Measurements from ENCODE around the gene TMEM62. TPM values are rescaled to one million over a fixed set of nuclear protein-coding genes. Genes with fewer than 3 reads are reported as not detected.

Gene TMEM62
- total RNA-seq, 1 experiment from 2014 or later: 7.2 TPM

DNA sequence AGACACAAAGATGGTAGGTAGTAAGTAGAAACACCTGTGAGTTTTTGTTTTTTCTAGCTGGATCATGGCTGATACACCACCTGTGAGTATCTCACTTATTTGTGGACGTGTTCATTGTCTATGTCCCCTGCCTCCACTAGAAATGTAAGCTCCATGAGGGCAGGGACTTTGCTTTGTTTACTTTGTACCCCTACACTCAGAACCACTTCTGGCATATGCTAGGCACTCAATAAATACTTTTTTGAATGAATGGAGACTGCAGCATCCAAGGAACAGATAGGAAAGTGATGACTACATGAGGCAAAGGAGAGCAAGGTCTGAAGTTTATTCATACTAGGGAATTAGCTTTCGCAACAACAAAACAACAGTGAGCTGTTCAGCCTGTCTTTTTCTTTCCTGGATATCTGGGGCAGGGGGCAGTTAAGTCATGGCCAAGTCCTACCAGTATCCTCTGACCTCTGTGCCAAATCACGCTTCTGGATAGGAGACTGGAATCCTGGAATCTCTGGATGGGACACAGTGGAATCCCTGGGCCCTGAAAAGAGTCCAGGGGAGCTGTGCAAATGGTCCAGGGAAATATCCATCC, 99.0 kb downstream of the TMEM62 start:
- no peak for DNase-seq
- H4K5ac ChIP-seq (ENCODE audit: insufficient read length, low read depth, low read length): no peak overlapping the region

More for the DNA sequence above, 99.0 kb downstream of the TMEM62 start:
- no peaks in the 10 kb centered on the region for H3K9me3 ChIP-seq (ENCODE audit: control insufficient read depth, low read depth, low read length)
- WGBS (ENCODE audit: extremely low coverage, insufficient read length, low lambda C conversion rate): no CpG with 5 or more reads among the region's 3 CpGs
- H2AK5ac ChIP-seq (ENCODE audit: insufficient read length, low read length): no peak overlapping the region
- no peak overlapping the region for H2BK12ac ChIP-seq (ENCODE audit: insufficient read length, low read depth, low read length)
- no peak overlapping the region for H3T11ph ChIP-seq (ENCODE audit: low read length)
- no peak overlapping the region for H2BK5ac ChIP-seq (ENCODE audit: insufficient read length, low read length)
- H3K27ac Mint-ChIP-seq: no peak overlapping the region
- TF ChIP-seq, protein P1, sequence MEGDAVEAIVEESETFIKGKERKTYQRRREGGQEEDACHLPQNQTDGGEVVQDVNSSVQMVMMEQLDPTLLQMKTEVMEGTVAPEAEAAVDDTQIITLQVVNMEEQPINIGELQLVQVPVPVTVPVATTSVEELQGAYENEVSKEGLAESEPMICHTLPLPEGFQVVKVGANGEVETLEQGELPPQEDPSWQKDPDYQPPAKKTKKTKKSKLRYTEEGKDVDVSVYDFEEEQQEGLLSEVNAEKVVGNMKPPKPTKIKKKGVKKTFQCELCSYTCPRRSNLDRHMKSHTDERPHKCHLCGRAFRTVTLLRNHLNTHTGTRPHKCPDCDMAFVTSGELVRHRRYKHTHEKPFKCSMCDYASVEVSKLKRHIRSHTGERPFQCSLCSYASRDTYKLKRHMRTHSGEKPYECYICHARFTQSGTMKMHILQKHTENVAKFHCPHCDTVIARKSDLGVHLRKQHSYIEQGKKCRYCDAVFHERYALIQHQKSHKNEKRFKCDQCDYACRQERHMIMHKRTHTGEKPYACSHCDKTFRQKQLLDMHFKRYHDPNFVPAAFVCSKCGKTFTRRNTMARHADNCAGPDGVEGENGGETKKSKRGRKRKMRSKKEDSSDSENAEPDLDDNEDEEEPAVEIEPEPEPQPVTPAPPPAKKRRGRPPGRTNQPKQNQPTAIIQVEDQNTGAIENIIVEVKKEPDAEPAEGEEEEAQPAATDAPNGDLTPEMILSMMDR (conservative IDR thresholded peaks at IDR 0.05): no peak
- H2BK20ac ChIP-seq (ENCODE audit: low read depth, low read length, poor library complexity, severe bottlenecking): no peak overlapping the region
- no peaks in the 10 kb centered on the region for H3K4me1 Mint-ChIP-seq
- H3K4me2 ChIP-seq (ENCODE audit: insufficient read depth, insufficient read length, low read length): no peak overlapping the region
- H2AFZ ChIP-seq (ENCODE audit: low read length): no peak overlapping the region
- H3K23ac ChIP-seq (ENCODE audit: insufficient read length, low read depth, low read length): no peak overlapping the region
- no peak overlapping the region for H3K14ac ChIP-seq (ENCODE audit: insufficient read depth, low read length)
- H3K27me3 ChIP-seq (ENCODE audit: insufficient read depth, low read length): no peaks in the 10 kb centered on the region
- no peak overlapping the region for H3K4me3 Mint-ChIP-seq
- H3K27me3 Mint-ChIP-seq (ENCODE audit: low read depth): peaks cover 17% of the 10 kb centered on the region
- H3K79me2 ChIP-seq (ENCODE audit: insufficient read depth, low read length): no peaks in the 10 kb centered on the region
- no peaks in the 10 kb centered on the region for H3K23me2 ChIP-seq (ENCODE audit: insufficient read length, low read depth, low read length, poor library complexity, severe bottlenecking)
- H2BK120ac ChIP-seq (ENCODE audit: low read depth, low read length, poor library complexity, severe bottlenecking): no peak overlapping the region
- no peak overlapping the region for H3K4ac ChIP-seq (ENCODE audit: low read depth, low read length)
- H4K20me1 ChIP-seq (ENCODE audit: control insufficient read depth, insufficient read depth, insufficient read length): no peaks in the 10 kb centered on the region
- H3K18ac ChIP-seq (ENCODE audit: insufficient read length, low read depth, low read length): no peak overlapping the region
- H3K4me1 ChIP-seq (ENCODE audit: insufficient read depth, low read length): no peaks in the 10 kb centered on the region
- no peak overlapping the region for H2BK15ac ChIP-seq (ENCODE audit: low read depth, low read length)
- H3K36me3 Mint-ChIP-seq (ENCODE audit: insufficient read depth in 1 of 3, low read depth in 3 of 3): no peaks in the 10 kb centered on the region
- no peaks in the 10 kb centered on the region for H3K79me1 ChIP-seq (ENCODE audit: insufficient read depth, low read depth, low read length, poor library complexity, severe bottlenecking)
- no peak overlapping the region for H4K91ac ChIP-seq (ENCODE audit: insufficient read length, low read depth, low read length)
- H3K9me3 Mint-ChIP-seq: no peaks in the 10 kb centered on the region; a peak in 1 of 5 replicates
- H3K27ac ChIP-seq (ENCODE audit: insufficient read length, low read depth, low read length): no peak overlapping the region
- no peak overlapping the region for H3K56ac ChIP-seq (ENCODE audit: insufficient read length, low read depth, low read length)
- no peak overlapping the region for H3K9ac ChIP-seq (ENCODE audit: extremely low read depth, insufficient read length, low read length)
- H4K8ac ChIP-seq (replicated peaks; ENCODE audit: insufficient read length, low read depth, low read length): no peak overlapping the region

Other genes with a start within 250 kb of the TMEM62 start
- gene TTBK2, start 212.8 kb upstream of the TMEM62 start, total RNA-seq (2021): 10.6 and 13.0 TPM in 2 replicates
- gene UBR1, start 27.5 kb upstream of the TMEM62 start, total RNA-seq (2021): 22.2 and 23.0 TPM in 2 replicates
- gene CCNDBP1, start 51.8 kb downstream of the TMEM62 start, total RNA-seq (2021): 34.1 and 34.8 TPM in 2 replicates
- not detected in 2 replicates for gene EPB42, start 87.4 kb downstream of the TMEM62 start, total RNA-seq (2021)
- not detected in 2 replicates for gene TGM5, start 133.3 kb downstream of the TMEM62 start, total RNA-seq (2021)
- gene TGM7, start 168.7 kb downstream of the TMEM62 start, total RNA-seq (2021): not detected in 2 replicates
- 16.5 and 17.3 TPM in 2 replicates for gene LCMT2, start 197.0 kb downstream of the TMEM62 start, total RNA-seq (2021)
- 46.7 and 52.5 TPM in 2 replicates for gene ZSCAN29, start 237.5 kb downstream of the TMEM62 start, total RNA-seq (2021)
- gene TUBGCP4, start 237.5 kb downstream of the TMEM62 start, total RNA-seq (2021): 23.5 and 24.6 TPM in 2 replicates

All from H9 (cell line).